ENCODE results near the gene CDC37L1.

CDC37L1 gene

GRCh38 chr9:4756420-4756819 is 77.1 kb downstream of the CDC37L1 start:
- no peak for FAIRE-seq

All from islet of Langerhans (tissue), 1 donor.